Naive B cell (primary cell): ENCODE results near the gene SPTBN1. TPM values are rescaled to one million over a fixed set of nuclear protein-coding genes. Genes with fewer than 3 reads are reported as not detected.
A peak's percentile ranks its signal among the peaks of the same experiment; 100 is the strongest.

Experiments used
- ATAC-seq, 2 donors: fragments of 150-1000 bp; cut with Tn5 transposase; 2 replicates each; pipeline ENCODE4 v1.10.0; 2021; ENCODE audit warnings: low read depth in 2 of 2, mild to moderate bottlenecking in 2 of 2, moderate library complexity in 2 of 2
- DNase-seq: peaks from one replicate; pipeline ENCODE4 v3.0.0; 2022
- H3K27ac Mint-ChIP-seq, 6 donors: one replicate each; pipeline ENCODE4 v1.8.0; 2020 to 2022; ENCODE audit warnings: mild to moderate bottlenecking in 6 of 6, mixed read lengths in 6 of 6, moderate library complexity in 5 of 6, inconsistent platforms in 2 of 6
- H3K27me3 Mint-ChIP-seq, 3 donors: one replicate each; pipeline ENCODE4 v1.8.0; 2021 to 2022; ENCODE audit warnings: mixed read lengths in 3 of 3, mild to moderate bottlenecking in 1 of 3
- H3K36me3 Mint-ChIP-seq, 2 donors: one replicate each; pipeline ENCODE4 v1.8.0; 2020 to 2022; ENCODE audit warnings: mixed read lengths in 2 of 2, inconsistent platforms in 1 of 2, mild to moderate bottlenecking in 1 of 2
- H3K4me1 Mint-ChIP-seq, 3 donors: one replicate each; pipeline ENCODE4 v1.8.0; 2020 to 2022; ENCODE audit warnings: mixed read lengths in 3 of 3, inconsistent platforms in 1 of 3, mild to moderate bottlenecking in 1 of 3, moderate library complexity in 1 of 3
- H3K4me3 Mint-ChIP-seq, 8 donors: one replicate each; pipeline ENCODE4 v1.8.0; 2020 to 2022; ENCODE audit warnings: mild to moderate bottlenecking in 8 of 8, mixed read lengths in 8 of 8, moderate library complexity in 8 of 8, inconsistent platforms in 2 of 8
- H3K9me3 Mint-ChIP-seq, 7 donors: one replicate each; pipeline ENCODE4 v1.8.0; 2020 to 2022; ENCODE audit warnings: mixed read lengths in 7 of 7, mild to moderate bottlenecking in 5 of 7, inconsistent platforms in 2 of 7, moderate library complexity in 1 of 7
- polyA plus RNA-seq, 6 donors: library from polyadenylated mRNA; unstranded; fragments of 300-500 nt; fragmentation: Illumina TruSeq; gene quantifications; one replicate each; pipeline ENCODE4 v1.2.3, GENCODE V29; 2021; ENCODE audit warnings: low read depth in 6 of 6

Gene SPTBN1
- polyA plus RNA-seq, 6 donors from 2014 or later = 4.1 to 72.6 (median 24.2) TPM

DNA sequence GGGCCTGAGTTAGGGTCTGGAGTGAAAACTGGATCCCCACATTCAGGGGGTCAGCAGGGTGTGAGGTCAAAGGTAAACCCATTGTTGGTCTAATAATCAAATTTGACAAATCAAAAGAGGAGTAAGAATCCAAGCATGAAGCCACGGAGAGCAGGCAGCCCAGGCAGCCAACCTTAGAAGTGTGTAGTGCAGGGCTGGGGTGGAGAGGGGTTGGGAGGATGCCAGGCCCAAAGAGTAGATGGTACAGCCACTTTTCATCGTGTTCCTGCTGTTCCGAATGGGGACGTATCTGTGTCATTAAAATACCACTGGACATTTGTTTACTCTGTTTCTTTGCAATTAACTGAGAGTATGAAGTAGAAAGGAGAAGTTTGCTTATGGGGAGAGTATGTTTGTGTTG, 16.5 kb upstream of the SPTBN1 start:
- peaks cover 0 to 2% (median 0%) of the 10 kb centered on the region in 3 donors for H3K4me1 Mint-ChIP-seq

DNA sequence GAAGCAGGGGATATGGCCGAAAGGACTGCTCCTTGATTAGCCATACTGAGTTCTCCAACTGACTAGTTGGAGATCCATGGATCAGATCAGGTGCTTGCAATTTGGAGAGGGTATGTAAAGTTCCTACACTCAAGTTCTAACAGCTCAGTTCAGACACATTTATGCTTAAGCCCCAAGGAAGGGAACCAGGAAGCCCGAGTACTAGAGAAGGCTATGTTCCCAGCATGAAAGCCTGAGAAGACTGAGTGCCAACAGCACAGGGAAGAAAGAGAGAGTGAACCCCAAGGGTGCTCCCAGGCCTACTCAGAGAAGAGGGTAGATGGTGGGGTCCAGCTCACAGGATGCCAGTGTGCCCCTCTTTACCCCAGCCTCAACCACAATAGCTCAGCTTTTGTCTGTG, 16.1 kb upstream of the SPTBN1 start:
- H3K4me1 Mint-ChIP-seq = peaks cover 0 to 2% (median 0%) of the 10 kb centered on the region in 3 donors
- H3K27me3 Mint-ChIP-seq = peaks cover 6 to 21% (median 17%) of the 10 kb centered on the region in 3 donors
- no peak for ATAC-seq
- H3K27ac Mint-ChIP-seq = peak overlapping the region in 1 of 6 donors; percentile 16
- no peak overlapping the region for H3K4me3 Mint-ChIP-seq
- H3K36me3 Mint-ChIP-seq = no peaks in the 10 kb centered on the region
- no peak for DNase-seq
- H3K9me3 Mint-ChIP-seq = no peaks in the 10 kb centered on the region

More for the DNA sequence above, 16.5 kb upstream of the SPTBN1 start:
- no peaks in the 10 kb centered on the region for H3K36me3 Mint-ChIP-seq
- H3K27ac Mint-ChIP-seq = no peak overlapping the region
- ATAC-seq = no peak
- DNase-seq = no peak
- H3K9me3 Mint-ChIP-seq = no peaks in the 10 kb centered on the region
- H3K4me3 Mint-ChIP-seq = no peak overlapping the region
- peaks cover 6 to 17% (median 16%) of the 10 kb centered on the region in 3 donors for H3K27me3 Mint-ChIP-seq

DNA sequence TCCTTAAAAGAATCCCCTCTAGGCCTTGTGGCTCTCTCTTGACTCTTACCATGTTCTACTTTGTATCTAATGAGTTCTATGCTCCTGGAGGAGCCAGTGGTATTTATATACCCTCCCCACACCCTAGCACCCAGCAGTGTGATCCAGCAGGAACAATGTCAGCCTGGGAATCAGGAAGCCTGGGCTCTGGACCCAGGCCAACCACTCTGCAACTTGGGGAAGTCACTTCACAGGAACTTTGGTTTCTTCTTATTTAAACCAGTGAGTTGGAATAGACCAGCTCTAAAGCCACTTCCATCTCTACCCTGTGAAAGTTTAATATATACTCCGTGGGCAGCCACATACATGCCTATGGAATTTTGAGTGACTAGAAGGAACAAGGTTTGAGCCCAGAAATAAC, 11.6 kb upstream of the SPTBN1 start:
- no peaks in the 10 kb centered on the region for H3K9me3 Mint-ChIP-seq

DNA sequence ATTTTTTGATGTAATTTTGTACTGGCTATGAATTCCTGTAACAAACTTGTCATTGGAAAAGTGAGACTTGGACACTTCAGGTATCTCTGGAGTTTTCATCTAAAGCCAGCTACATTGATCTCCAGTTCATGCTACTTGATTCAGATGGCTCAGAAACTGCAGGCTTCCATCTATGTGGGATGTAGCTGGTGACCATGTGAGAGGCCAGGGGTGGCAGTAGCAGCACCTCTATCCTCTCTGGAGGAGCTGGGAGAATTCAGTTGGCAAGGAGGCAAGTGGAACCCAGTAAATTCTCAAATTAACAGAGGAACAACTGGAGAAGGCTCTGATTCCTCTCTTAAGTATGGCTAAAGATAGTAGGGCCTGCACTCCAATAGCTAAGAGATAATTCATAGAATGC, 10.0 kb upstream of the SPTBN1 start:
- H3K9me3 Mint-ChIP-seq = no peaks in the 10 kb centered on the region
- H3K27me3 Mint-ChIP-seq = peaks cover 6 to 21% (median 21%) of the 10 kb centered on the region in 3 donors
- H3K4me1 Mint-ChIP-seq = no peaks in the 10 kb centered on the region
- ATAC-seq (no peak), DNase-seq (no peak)
- H3K36me3 Mint-ChIP-seq = no peaks in the 10 kb centered on the region
- no peak overlapping the region for H3K4me3 Mint-ChIP-seq
- H3K27ac Mint-ChIP-seq = peak overlapping the region in 1 of 6 donors; percentile 59

More for the DNA sequence above, 11.6 kb upstream of the SPTBN1 start:
- peaks cover 6 to 21% (median 17%) of the 10 kb centered on the region in 3 donors for H3K27me3 Mint-ChIP-seq
- no peak overlapping the region for H3K27ac Mint-ChIP-seq
- ATAC-seq (no peak), DNase-seq (no peak)
- H3K36me3 Mint-ChIP-seq = no peaks in the 10 kb centered on the region
- H3K4me1 Mint-ChIP-seq = no peaks in the 10 kb centered on the region
- no peak overlapping the region for H3K4me3 Mint-ChIP-seq

DNA sequence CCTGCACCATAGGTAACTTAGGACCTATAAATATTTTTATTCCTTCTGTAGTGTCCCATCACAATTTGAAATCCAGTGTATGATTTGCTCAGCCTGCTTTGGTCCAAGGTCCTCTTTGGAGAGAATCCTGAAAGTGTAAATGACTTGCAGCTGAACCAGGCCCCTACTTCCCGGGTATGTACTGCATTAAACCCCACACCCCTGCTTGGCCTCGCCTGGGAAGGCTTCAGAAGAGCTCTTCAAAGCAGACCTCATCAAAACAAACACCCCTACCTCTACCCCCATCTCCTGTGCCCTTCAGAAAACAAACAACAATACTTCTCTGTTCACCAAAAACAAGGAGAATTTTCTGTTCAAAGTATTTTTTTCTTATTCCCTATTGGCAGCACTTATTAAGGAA, 9.5 kb upstream of the SPTBN1 start:
- Mint-ChIP-seq H3K27me3 (peaks cover 6 to 24% (median 21%) of the 10 kb centered on the region in 3 donors), H3K36me3 (no peaks in the 10 kb centered on the region), H3K4me3 (no peak overlapping the region), H3K27ac (no peak overlapping the region), H3K9me3 (no peaks in the 10 kb centered on the region), H3K4me1 (no peaks in the 10 kb centered on the region)
- no peak for DNase-seq
- no peak for ATAC-seq

DNA sequence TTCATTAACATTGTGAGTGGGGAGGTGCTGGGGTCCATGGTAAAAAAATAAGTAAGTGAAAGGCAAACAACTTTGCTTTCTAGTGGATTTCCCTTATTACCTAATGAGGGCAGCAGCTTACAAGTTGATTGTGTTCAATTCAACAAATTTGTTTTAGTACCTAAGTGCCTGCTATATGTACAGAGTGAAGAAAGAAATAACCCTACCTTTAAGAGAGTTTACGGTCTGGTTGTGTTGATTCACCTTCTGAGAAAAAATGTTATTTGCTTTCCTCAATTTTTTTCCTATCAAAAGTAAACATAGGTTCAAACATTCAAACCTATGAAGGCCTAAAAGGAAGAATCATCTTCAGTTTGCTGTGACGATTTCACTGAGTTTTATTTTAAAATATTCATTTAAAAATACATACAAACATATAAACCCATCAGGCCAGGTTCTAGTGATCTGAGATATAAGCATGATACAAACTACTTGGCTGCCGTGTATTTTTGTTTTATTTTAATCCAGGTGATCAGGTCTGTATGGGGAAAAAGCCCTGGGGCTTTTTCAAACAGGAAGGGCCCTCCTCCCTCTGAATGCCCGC, 1.5 kb upstream of the SPTBN1 start:
- peaks cover 42 to 46% (median 45%) of the 10 kb centered on the region in 3 donors for H3K27me3 Mint-ChIP-seq
- H3K4me1 Mint-ChIP-seq = peaks cover 18 to 28% (median 22%) of the 10 kb centered on the region in 3 donors
- no peak overlapping the region for H3K27ac Mint-ChIP-seq
- peak overlapping the region; percentile 62 to 91 (median 83) for H3K4me3 Mint-ChIP-seq
- DNase-seq = no peak
- H3K36me3 Mint-ChIP-seq = no peaks in the 10 kb centered on the region
- no peaks in the 10 kb centered on the region for H3K9me3 Mint-ChIP-seq
- peak in 1 of 2 donors; percentile 29 for ATAC-seq

DNA sequence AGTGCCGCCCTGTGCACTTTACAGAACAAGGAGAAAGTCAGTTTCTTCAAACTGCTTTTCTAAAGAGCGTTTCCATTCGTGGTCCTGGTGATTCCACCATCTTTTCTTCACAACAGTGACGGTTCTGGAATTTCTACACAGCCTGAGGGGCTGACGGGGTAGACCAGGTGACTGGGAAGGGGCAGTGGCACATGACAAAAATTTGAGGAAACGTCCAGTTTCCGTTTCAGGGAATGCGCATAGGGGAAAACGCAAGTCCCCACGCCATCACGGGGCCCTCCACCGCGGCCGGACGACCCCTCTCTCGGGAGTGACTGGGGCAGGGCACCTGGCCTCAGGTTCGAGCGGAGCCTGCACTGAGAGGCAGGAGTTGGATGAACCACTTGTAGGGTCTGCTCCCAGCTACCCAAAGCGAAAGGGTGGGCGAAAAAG, 980 bp upstream of the SPTBN1 start:
- H3K27ac Mint-ChIP-seq = peak overlapping the region in 1 of 6 donors; percentile 78
- H3K36me3 Mint-ChIP-seq = no peaks in the 10 kb centered on the region
- DNase-seq (no peak), ATAC-seq (no peak)
- no peaks in the 10 kb centered on the region for H3K9me3 Mint-ChIP-seq
- peak overlapping the region; percentile 62 to 91 (median 83) for H3K4me3 Mint-ChIP-seq
- H3K27me3 Mint-ChIP-seq = peaks cover 46 to 52% (median 47%) of the 10 kb centered on the region in 3 donors
- H3K4me1 Mint-ChIP-seq = peaks cover 18 to 28% (median 22%) of the 10 kb centered on the region in 3 donors

DNA sequence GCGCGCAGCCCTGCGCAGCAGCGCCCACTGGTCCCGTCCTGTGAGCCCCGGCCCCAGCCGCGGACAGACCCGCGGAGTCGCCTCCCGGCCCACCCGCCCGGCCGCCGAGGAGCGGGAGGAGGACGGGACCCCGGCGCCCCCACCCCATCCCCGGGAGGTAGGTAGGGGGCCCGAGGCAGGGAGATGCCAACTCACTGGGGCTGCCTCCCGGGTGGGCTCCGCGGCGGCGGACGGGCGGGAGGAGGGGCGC, 160 bp downstream of the SPTBN1 start:
- ATAC-seq (no peak), DNase-seq (peak; percentile 9)
- no peak overlapping the region for H3K27ac Mint-ChIP-seq
- H3K4me1 Mint-ChIP-seq = peaks cover 18 to 28% (median 22%) of the 10 kb centered on the region in 3 donors
- peak overlapping the region in 5 of 8 donors; percentile 36 to 62 (median 57) for H3K4me3 Mint-ChIP-seq
- H3K9me3 Mint-ChIP-seq = no peaks in the 10 kb centered on the region
- H3K27me3 Mint-ChIP-seq = peaks cover 53 to 58% (median 57%) of the 10 kb centered on the region in 3 donors
- H3K36me3 Mint-ChIP-seq = no peaks in the 10 kb centered on the region

DNA sequence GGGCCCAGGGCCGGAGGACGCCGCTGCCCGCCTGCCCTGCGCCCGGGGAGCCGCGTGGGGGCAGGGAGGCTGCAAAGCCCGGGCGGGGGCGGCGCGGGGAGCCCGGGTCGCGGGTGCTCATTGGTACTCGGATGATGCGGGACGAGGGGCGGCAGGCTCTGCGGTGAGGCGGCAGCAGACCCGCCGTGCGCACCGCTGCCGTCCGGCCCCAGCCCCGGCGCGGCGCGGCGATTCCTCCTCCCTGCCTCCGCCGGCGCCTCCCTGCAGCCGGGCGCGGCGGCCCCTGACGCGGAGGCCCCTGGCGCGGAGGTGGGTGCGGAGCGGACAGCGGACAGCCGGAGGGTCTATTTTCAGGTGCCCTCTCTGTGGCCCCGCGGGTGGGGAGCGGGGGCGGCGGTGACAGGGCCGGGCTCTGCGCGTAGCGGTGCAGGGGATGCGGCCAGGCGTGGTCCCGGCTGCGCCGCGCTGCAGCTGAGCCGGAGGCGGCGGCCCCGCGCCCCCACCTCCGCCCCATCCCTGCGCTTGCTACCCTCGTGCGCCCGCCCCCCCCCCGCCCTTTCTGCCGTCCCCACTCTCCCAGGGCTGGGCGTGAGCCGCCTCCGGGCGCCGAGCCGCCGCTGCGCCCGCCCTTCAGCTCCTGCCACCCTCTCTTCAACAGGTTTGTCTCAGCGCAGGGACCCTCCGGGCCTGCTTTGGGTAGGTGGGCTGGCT, 640 bp downstream of the SPTBN1 start:
- peak; percentile 7 for DNase-seq
- Mint-ChIP-seq H3K27ac (no peak overlapping the region), H3K27me3 (peaks cover 57 to 63% (median 61%) of the 10 kb centered on the region in 3 donors), H3K4me1 (peaks cover 18 to 28% (median 22%) of the 10 kb centered on the region in 3 donors), H3K4me3 (peak overlapping the region; percentile 76 to 95 (median 90)), H3K36me3 (no peaks in the 10 kb centered on the region), H3K9me3 (no peaks in the 10 kb centered on the region)
- ATAC-seq = peak; percentile 47 to 54

DNA sequence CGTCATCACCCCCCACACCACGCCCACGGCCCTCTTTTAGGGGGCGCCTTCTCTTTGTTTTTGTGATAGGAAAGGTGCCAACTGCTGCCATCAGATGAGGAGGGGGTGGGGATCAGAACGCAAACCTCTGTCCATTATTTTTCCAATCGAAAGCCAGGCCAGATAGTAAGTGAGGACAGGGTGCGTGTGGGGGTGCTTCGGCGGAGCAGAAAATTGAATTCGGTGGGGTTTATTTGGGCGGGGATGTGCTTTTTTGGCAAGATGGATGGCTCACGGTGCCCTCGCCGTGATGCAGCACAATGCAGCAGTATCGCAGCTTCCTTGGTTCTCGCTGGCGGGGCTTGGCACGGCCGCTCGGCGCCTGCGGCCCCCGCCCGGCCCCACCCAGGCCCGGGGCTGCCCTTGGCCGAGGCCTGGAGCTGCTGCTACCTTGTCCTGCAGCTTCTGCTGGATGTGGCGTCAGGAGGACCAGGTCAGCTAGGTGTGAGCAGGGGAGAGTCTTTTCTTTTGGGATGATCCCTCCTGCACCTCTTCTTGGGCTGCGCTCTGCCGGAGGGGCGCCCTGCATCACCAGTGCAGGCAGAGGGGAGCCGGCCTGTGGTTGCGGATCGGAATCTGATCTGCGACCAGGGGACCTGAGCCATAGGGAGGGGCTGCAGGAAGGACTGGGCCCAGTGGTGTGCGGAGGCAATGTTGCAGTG, 1.3 kb downstream of the SPTBN1 start:
- H3K4me1 Mint-ChIP-seq = peaks cover 18 to 28% (median 22%) of the 10 kb centered on the region in 3 donors
- peaks cover 62 to 64% (median 64%) of the 10 kb centered on the region in 3 donors for H3K27me3 Mint-ChIP-seq
- H3K27ac Mint-ChIP-seq = peak overlapping the region in 2 of 6 donors; percentile 16 to 90
- H3K36me3 Mint-ChIP-seq = no peaks in the 10 kb centered on the region
- no peaks in the 10 kb centered on the region for H3K9me3 Mint-ChIP-seq
- ATAC-seq = peak; percentile 56 to 57
- H3K4me3 Mint-ChIP-seq = peak overlapping the region; percentile 76 to 95 (median 90)
- peak; percentile 2 for DNase-seq

DNA sequence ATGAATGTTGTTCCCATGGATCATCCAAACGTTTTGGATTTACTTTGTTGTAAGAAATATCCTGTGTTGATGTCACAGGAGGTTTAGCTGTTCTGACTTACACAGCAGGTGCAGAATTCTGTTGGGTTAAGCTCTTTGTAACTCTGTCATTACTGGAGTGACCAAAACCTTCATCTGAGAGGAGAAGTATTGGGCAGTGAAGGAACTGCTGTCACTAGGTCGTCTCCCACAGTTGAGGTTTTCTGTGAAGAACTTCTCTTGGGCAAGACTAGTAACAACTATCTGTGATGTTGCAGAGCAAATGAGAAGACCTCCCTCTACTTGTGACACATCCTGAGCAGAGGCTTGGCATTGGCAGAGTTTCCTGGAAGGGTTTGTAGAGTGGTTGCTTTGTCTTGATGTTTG, 2.9 kb downstream of the SPTBN1 start:
- Mint-ChIP-seq H3K36me3 (no peaks in the 10 kb centered on the region), H3K27me3 (peaks cover 66 to 78% (median 70%) of the 10 kb centered on the region in 3 donors), H3K4me3 (peak overlapping the region in 1 of 8 donors; percentile 26), H3K4me1 (peaks cover 18 to 28% (median 22%) of the 10 kb centered on the region in 3 donors), H3K9me3 (peaks cover 0 to 3% (median 0%) of the 10 kb centered on the region in 7 donors), H3K27ac (no peak overlapping the region)
- ATAC-seq (no peak), DNase-seq (no peak)

DNA sequence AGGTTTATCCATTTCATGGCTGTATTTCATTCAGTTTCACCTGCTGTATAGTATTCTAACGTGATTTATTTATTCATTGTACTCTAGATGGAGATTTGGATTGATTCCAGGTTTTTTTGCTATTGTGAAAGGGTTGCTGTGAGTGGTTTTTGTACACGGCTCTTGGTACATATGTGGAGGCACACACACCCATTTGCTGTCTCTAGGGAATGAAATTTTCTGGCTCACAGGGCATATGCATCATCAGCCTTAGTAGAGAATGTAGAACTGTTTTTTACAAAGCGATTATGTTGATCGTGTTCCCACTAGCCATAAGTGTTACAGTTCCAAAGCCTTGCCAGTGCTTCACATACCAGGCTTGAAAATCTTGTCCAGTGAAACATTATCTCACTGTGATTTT, 5.1 kb downstream of the SPTBN1 start:
- H3K36me3 Mint-ChIP-seq = no peaks in the 10 kb centered on the region
- peaks cover 8 to 16% (median 13%) of the 10 kb centered on the region in 3 donors for H3K4me1 Mint-ChIP-seq
- no peak for DNase-seq
- peaks cover 0 to 3% (median 0%) of the 10 kb centered on the region in 7 donors for H3K9me3 Mint-ChIP-seq
- no peak overlapping the region for H3K27ac Mint-ChIP-seq
- H3K4me3 Mint-ChIP-seq = no peak overlapping the region
- no peak for ATAC-seq
- peaks cover 53 to 71% (median 57%) of the 10 kb centered on the region in 3 donors for H3K27me3 Mint-ChIP-seq

DNA sequence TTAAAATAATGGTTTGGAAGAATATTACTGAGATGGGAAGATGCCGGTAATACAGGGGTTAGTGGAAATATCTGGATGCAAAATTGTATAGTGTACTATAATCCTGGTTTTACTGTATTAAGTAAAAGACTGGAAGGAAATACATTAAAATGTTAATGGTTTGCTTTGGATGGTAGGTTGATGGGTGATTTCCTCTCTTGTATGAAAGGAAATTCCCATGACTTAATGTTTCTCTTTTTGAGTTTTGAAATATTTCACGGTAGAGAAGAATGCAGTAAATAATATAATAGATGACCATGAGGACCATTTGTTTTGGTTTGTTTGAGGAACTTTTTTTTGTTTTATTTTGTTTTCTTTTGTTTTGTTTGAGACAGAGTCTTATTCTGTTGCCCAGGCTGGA, 8.2 kb downstream of the SPTBN1 start:
- Mint-ChIP-seq H3K4me1 (no peaks in the 10 kb centered on the region), H3K9me3 (peaks cover 0 to 3% (median 0%) of the 10 kb centered on the region in 7 donors), H3K27me3 (peaks cover 31 to 55% (median 33%) of the 10 kb centered on the region in 3 donors), H3K27ac (no peak overlapping the region), H3K4me3 (no peak overlapping the region), H3K36me3 (no peaks in the 10 kb centered on the region)
- ATAC-seq (no peak), DNase-seq (no peak)
